A549 (cell line): Measurements from ENCODE around the gene NRM. TPM values are rescaled to one million over a fixed set of nuclear protein-coding genes. Genes with fewer than 3 reads are reported as not detected.

Experiments
- ATAC-seq, 2 experiments: fragments of 200-7000 bp in 1 of 2; fragments of >200 bp in 1 of 2; cut with Nextera tagmentation in 1 of 2; cut with Tn5 transposase in 1 of 2; 3 replicates each; pipeline versions ENCODE4 v1.8.0 to v1.9.1; 2018 to 2020; ENCODE audit warnings: mild to moderate bottlenecking in 1 of 2, moderate library complexity in 1 of 2
- CTCF ChIA-PET: fragments of 300-600 bp; sonication (Branson Sonifier 250); formaldehyde crosslinking; extraction: SDS; loops from one replicate; lab custom pipeline; 2021; ENCODE audit warnings: antibody characterized with exemption, inconsistent platforms; lab: Yijun Ruan, JAX
- POLR2A ChIA-PET: fragments of 350-600 bp; formaldehyde crosslinking; extraction: SDS; loops from one replicate; lab custom pipeline; 2021; ENCODE audit warnings: antibody characterized with exemption, inconsistent platforms; lab: Yijun Ruan, JAX
- DNase-seq, 2 experiments: peaks; one replicate each; pipeline versions ENCODE4 v3.0.0 to v3.0.0-alpha.2; 2011 to 2016; ENCODE audit warnings: low read depth in 1 of 2, low spot score in 1 of 2
- FAIRE-seq: peaks from 2 replicates; lab custom pipeline; 2011; peaks lifted over from hg19 to GRCh38; lab: Jason Lieb, UNC
- H3K27ac ChIP-seq, 2 experiments: fragments of >200 bp; sonication (Bioruptor Twin); formaldehyde crosslinking; 3 replicates each; pipeline ENCODE4 v1.5.1; 2016 to 2017
- H3K4me1 ChIP-seq: fragments of >200 bp; sonication (Bioruptor Twin); formaldehyde crosslinking; 3 replicates; pipeline ENCODE4 v1.6.1; 2016
- H3K4me2 ChIP-seq: fragments of >200 bp; sonication (Bioruptor Twin); formaldehyde crosslinking; 3 replicates; pipeline ENCODE4 v1.6.1; 2016
- H3K4me3 ChIP-seq: fragments of >200 bp; sonication (Bioruptor Twin); formaldehyde crosslinking; 3 replicates; pipeline ENCODE4 v1.5.1; 2016
- H3K9me3 ChIP-seq: fragments of >200 bp; sonication (Bioruptor Twin); formaldehyde crosslinking; 3 replicates; pipeline ENCODE4 v1.6.1; 2016
- CHD2 ChIP-seq: fragments of 150-350 bp; IDR thresholded peaks from 2 replicates; pipeline ENCODE4 v1.6.1; 2014; ENCODE audit warnings: low read length; ENCODE audit not compliant: partially characterized antibody
- CHD4 ChIP-seq: fragments of 200-600 bp; sonication (generic); IDR thresholded peaks from 2 replicates; pipeline ENCODE4 v1.6.1; 2016; ENCODE audit warnings: antibody characterized with exemption, mild to moderate bottlenecking, borderline replicate concordance
- EHMT2 ChIP-seq: fragments of 200-600 bp; sonication (generic); IDR thresholded peaks from 2 replicates; pipeline ENCODE4 v1.6.1; 2016; ENCODE audit warnings: antibody characterized with exemption, low read depth, mild to moderate bottlenecking, moderate library complexity
- FOSL2 ChIP-seq, 2 experiments: fragments of 450-650 bp in 1 of 2; fragments of >200 bp in 1 of 2; sonication (Bioruptor Twin) in 1 of 2; formaldehyde crosslinking; IDR thresholded peaks; 2 replicates each; pipeline versions ENCODE4 v1.5.0 to v1.6.1; 2016 to 2020; ENCODE audit warnings: mild to moderate bottlenecking in 1 of 2, moderate library complexity in 1 of 2
- FOXS1 ChIP-seq: fragments of 250-450 bp; sonication (Bioruptor Pico); IDR thresholded peaks from 2 replicates; pipeline ENCODE4 v1.5.0; 2020; ENCODE audit warnings: mild to moderate bottlenecking, moderate library complexity
- HOXB5 ChIP-seq: fragments of 250-450 bp; sonication (Bioruptor Pico); IDR thresholded peaks from 2 replicates; pipeline ENCODE4 v1.5.0; 2020; ENCODE audit warnings: mild to moderate bottlenecking, moderate library complexity
- JUN ChIP-seq, 2 experiments: fragments of >200 bp; sonication (Bioruptor Twin); formaldehyde crosslinking; IDR thresholded peaks; 2 replicates in 1 of 2; 3 replicates in 1 of 2; pipeline ENCODE4 v1.6.1; 2016 to 2017
- MYC ChIP-seq: IDR thresholded peaks from 2 replicates; pipeline ENCODE4 v1.6.1; 2012; ENCODE audit warnings: mild to moderate bottlenecking, inconsistent platforms, low read length, improper control_type of control experiment, borderline replicate concordance
- PHF8 ChIP-seq: fragments of 200-600 bp; sonication (generic); IDR thresholded peaks from 2 replicates; pipeline ENCODE4 v1.6.1; 2016; ENCODE audit warnings: low read depth, mild to moderate bottlenecking, antibody characterized with exemption, moderate library complexity, borderline replicate concordance
- RFX5 ChIP-seq: fragments of 450-650 bp; IDR thresholded peaks from 2 replicates; pipeline ENCODE4 v1.7.1; 2014; ENCODE audit warnings: antibody characterized with exemption, mild to moderate bottlenecking, moderate library complexity
- TP53 ChIP-seq: fragments of 250-450 bp; sonication (Bioruptor Pico); IDR thresholded peaks from 2 replicates; pipeline ENCODE4 v1.5.0; 2021; ENCODE audit warnings: mild to moderate bottlenecking, moderate library complexity
- ZFP36 ChIP-seq: fragments of 450-650 bp; IDR thresholded peaks from 2 replicates; pipeline ENCODE4 v1.6.1; 2014; ENCODE audit warnings: borderline replicate concordance; ENCODE audit not compliant: partially characterized antibody
- ZSCAN20 ChIP-seq: fragments of 250-450 bp; sonication (Bioruptor Pico); IDR thresholded peaks from 2 replicates; pipeline ENCODE4 v1.8.0; 2022; ENCODE audit warnings: mild to moderate bottlenecking, moderate library complexity
- WGBS: methylation state at CpG from one replicate; pipeline ENCODE4 v1.1.6; 2017; ENCODE audit errors: missing lambda C conversion rate; 5-methylcytosine and 5-hydroxymethylcytosine counted together
- polyA plus RNA-seq, 4 experiments: library from polyadenylated mRNA; depleted of rRNA in 3 of 4; stranded (reverse); fragments of >200 nt; fragmentation: RNase III in 1 of 4; extraction: RNeasy Plus Mini Kit Qiagen cat#74134 plus additional on column Dnase treatment in 1 of 4; gene quantifications; 2 replicates in 3 of 4; 3 replicates in 1 of 4; pipeline ENCODE4 v1.2.3, GENCODE V29; 2011 to 2017
- TF ChIP-seq, protein P1 (sequence below): fragments of >200 bp; sonication (Bioruptor Twin); formaldehyde crosslinking; IDR thresholded peaks from 3 replicates; pipeline ENCODE4 v1.5.1; 2016
- TF ChIP-seq, protein P2 (sequence below): IDR thresholded peaks from 2 replicates; pipeline ENCODE4 v1.6.1; 2012

The NRM gene
- polyA plus RNA-seq, 2 of the 4 experiments (the other 2 are of a cell fraction) = 11.3 to 13.0 TPM

DNA sequence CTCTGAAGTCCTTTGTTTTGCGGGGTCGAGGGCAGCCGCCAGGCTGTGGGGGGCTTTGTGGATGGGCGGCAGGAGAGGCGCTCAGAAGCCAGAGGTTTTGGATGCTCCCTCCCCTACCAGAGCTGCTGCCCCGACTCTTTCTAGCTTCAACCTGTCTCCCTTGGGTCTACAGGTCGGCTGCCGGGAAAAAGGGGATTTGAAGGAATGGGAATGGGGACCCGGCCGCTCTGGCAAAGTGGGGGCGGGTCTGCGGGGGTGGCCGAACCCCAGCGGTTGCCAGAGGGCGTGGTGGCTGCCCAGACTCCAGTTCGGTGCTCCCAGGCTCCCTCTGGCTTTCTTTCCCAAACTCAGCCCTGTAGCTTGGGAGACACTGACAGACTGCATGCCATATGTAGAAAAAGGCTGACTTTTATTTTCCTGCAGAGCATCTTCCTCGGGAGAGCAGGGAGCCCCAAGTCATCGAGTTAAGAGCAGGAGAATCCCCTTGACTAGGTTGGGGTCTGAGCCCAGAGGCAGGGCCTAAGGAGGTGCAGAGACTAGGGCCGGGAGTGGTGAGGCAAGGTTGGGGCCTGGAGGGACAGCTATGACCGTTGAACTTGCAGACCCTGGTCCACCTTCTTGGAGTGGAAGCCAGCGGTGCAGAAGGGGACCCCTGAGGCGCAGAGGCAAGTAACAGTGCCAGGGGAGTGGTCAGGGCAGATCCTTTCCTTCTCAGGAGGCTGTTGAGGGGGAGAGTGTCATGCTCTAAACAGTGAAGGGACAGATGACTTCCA is 2.9 kb downstream of the NRM start:
- H3K9me3 ChIP-seq = no peaks in the 10 kb centered on the region
- TF ChIP-seq, protein P1, sequence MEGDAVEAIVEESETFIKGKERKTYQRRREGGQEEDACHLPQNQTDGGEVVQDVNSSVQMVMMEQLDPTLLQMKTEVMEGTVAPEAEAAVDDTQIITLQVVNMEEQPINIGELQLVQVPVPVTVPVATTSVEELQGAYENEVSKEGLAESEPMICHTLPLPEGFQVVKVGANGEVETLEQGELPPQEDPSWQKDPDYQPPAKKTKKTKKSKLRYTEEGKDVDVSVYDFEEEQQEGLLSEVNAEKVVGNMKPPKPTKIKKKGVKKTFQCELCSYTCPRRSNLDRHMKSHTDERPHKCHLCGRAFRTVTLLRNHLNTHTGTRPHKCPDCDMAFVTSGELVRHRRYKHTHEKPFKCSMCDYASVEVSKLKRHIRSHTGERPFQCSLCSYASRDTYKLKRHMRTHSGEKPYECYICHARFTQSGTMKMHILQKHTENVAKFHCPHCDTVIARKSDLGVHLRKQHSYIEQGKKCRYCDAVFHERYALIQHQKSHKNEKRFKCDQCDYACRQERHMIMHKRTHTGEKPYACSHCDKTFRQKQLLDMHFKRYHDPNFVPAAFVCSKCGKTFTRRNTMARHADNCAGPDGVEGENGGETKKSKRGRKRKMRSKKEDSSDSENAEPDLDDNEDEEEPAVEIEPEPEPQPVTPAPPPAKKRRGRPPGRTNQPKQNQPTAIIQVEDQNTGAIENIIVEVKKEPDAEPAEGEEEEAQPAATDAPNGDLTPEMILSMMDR = peak; percentile 10; the same call in 1 of the 3 replicates
- no peak for TF ChIP-seq ZSCAN20 (CRISPR knock-in tag)
- TF ChIP-seq, all 56 proteins: peak for 1
- ATAC-seq (peak; percentile 12 to 26; a peak in 3 of 6 replicates), FAIRE-seq (no peak), DNase-seq (no peak)
- Histone ChIP-seq H3K4me1 (peaks cover 55% of the 10 kb centered on the region), H3K4me3 (peak overlapping the region; percentile 84), H3K4me2 (peak overlapping the region; percentile 79), H3K27ac (peak overlapping the region; percentile 83 to 99)
- ChIA-PET POLR2A (interaction anchor here (0.6 to 2.2 kb wide), 7 partner anchors 16 to 427 kb away, joined by 3 to 12 read pairs (median 3); partner anchors contain the start of genes MDC1, PSORS1C1 and TUBB), CTCF (interaction anchor here (0.6 to 6.9 kb wide), 10 partner anchors 10 to 198 kb away, joined by 3 to 84 read pairs (median 5); partner anchors contain the start of genes DHX16 and MDC1)
- 15% methylated on average over 19 of the region's 22 CpGs for WGBS

DNA sequence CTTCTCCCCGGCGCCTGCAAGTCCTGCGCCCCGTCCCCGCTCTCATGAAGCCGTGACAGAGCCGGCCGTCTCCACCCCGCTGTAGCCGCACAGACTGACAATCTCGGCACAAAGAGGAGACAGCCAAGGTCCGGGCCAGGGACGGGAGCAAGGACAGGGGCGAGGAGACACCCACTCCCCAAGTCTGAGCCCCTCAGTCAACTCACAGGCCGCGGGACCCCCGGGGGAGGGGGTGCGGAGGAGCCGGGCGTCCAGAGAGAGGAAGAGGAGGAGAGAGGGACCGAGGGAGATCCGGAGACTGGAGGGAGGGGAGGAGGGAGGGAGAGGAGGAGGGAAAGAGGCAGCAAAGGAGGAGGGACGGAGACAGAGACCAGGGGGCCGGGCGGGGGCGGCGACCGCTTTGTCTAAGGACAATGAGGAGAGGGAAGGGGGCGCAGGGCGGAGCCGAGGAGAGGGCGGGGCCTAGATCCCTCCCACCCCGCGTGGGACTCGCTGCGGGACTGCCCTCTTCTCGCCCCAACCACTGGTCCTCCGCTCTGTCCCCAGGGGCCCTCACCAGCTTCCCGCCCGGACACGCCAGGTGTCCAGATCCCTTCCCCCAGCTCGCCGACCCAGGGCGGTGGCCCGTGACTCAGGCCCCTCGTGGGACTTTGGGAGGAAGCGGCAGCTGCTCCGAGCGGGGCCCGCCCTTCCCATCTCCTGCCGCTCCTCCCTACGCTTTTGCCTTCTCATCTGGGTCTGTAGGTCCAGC is 3.7 kb downstream of the NRM start:
- Histone ChIP-seq H3K4me3 (peak overlapping the region; percentile 84), H3K4me1 (peaks cover 63% of the 10 kb centered on the region), H3K9me3 (no peaks in the 10 kb centered on the region), H3K4me2 (peak overlapping the region; percentile 79), H3K27ac (peak overlapping the region; percentile 83 to 99)
- TF ChIP-seq MYC (0 out of 2 replicates have a peak, but pooled peaks have one; percentile 27), RFX5 (no peak), EHMT2 (no peak), ZFP36 (peak; percentile 23), HOXB5 (no peak), FOXS1 (CRISPR knock-in tag) (no peak), JUN (IDR thresholded peaks at IDR 0.05) (no peak; a peak in 1 of 5 replicates), FOSL2 (IDR thresholded peaks at IDR 0.05) (no peak), FOSL2 (CRISPR knock-in tag; IDR thresholded peaks at IDR 0.05) (peak; percentile 79), PHF8 (0 out of 2 replicates have a peak, but pooled peaks have one; percentile 2), CHD4 (no peak), CHD2 (no peak), TP53 (CRISPR knock-in tag) (no peak)
- TF ChIP-seq, protein P2, sequence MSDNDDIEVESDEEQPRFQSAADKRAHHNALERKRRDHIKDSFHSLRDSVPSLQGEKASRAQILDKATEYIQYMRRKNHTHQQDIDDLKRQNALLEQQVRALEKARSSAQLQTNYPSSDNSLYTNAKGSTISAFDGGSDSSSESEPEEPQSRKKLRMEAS = peak; percentile 70
- ChIA-PET CTCF (interaction anchor here (0.6 to 6.9 kb wide), 6 partner anchors 9 to 40 kb away, joined by 4 to 84 read pairs (median 6); no protein-coding TSS in a partner anchor), POLR2A (interaction anchor here (0.5 to 2.2 kb wide), 7 partner anchors 17 to 199 kb away, joined by 3 to 12 read pairs (median 3); partner anchors contain the start of genes MDC1 and TUBB)
- FAIRE-seq (no peak), ATAC-seq (peak; percentile 51 to 74), DNase-seq (peak; percentile 54 to 85)
- 0% methylated on average over 8 of the region's 52 CpGs for WGBS
